Sigmoid colon (tissue), 7 donors: ENCODE data around the gene NCOA7. TPM values are rescaled to one million over a fixed set of nuclear protein-coding genes. Genes with fewer than 3 reads are reported as not detected.
"Not testable (repeated sequence)": the region's sequence is repeated elsewhere in the genome, so short reads cannot be mapped to it uniquely, and the experiment has no call there.

ENCODE experiments used
- DNase-seq: peaks from one replicate; pipeline ENCODE4 v3.0.0-alpha.2; 2019
- H3K27ac ChIP-seq, 4 donors: fragments of 200-600 bp; sonication (generic); one replicate each; pipeline ENCODE4 v1.5.1; 2016 to 2019; ENCODE audit warnings: mild to moderate bottlenecking in 1 of 4
- H3K27me3 ChIP-seq, 3 donors: fragments of 200-600 bp; sonication (generic); one replicate each; pipeline ENCODE4 v1.5.1; 2019; ENCODE audit warnings: mild to moderate bottlenecking in 1 of 3
- H3K36me3 ChIP-seq, 4 donors: fragments of 200-600 bp; sonication (generic); one replicate each; pipeline ENCODE4 v1.5.1; 2016 to 2019
- H3K4me1 ChIP-seq, 4 donors: fragments of 200-600 bp; sonication (generic); one replicate each; pipeline ENCODE4 v1.5.1; 2017 to 2019
- H3K4me3 ChIP-seq, 4 donors: fragments of 200-600 bp; sonication (generic); one replicate each; pipeline ENCODE4 v1.5.1; 2017 to 2019; ENCODE audit warnings: mild to moderate bottlenecking in 2 of 4, moderate library complexity in 1 of 4
- H3K9me3 ChIP-seq, 4 donors: fragments of 200-600 bp in 3 of 4; sonication (generic) in 3 of 4; one replicate each; pipeline versions ENCODE4 v1.5.1 to v1.6.1; 2013 to 2019
- CTCF ChIP-seq, 4 experiments: fragments of 450-650 bp in 3 of 4; fragments of 200-600 bp in 1 of 4; IDR thresholded peaks; one replicate each; pipeline ENCODE4 v1.5.1; 2016 to 2019; ENCODE audit warnings: antibody characterized with exemption in 4 of 4, mild to moderate bottlenecking in 3 of 4, moderate library complexity in 2 of 4
- EP300 ChIP-seq, 4 donors: sonication (generic); formaldehyde crosslinking; IDR thresholded peaks; one replicate each; pipeline ENCODE4 v1.6.1; 2017; ENCODE audit warnings: antibody characterized with exemption in 4 of 4
- POLR2A ChIP-seq, 2 donors: fragments of 450-650 bp; IDR thresholded peaks; one replicate each; pipeline ENCODE4 v1.6.1; 2016; ENCODE audit warnings: antibody characterized with exemption in 2 of 2, mild to moderate bottlenecking in 2 of 2, moderate library complexity in 2 of 2
- POLR2AphosphoS5 ChIP-seq, 4 donors: sonication (generic); formaldehyde crosslinking; IDR thresholded peaks; one replicate each; pipeline ENCODE4 v1.6.1; 2017; ENCODE audit warnings: antibody characterized with exemption in 4 of 4
- WGBS, 2 donors: extraction: QIAGEN DNeasy Blood & Tissue Kit; methylation state at CpG; one replicate each; pipeline ENCODE4 v1.1.7; 2013; 5-methylcytosine and 5-hydroxymethylcytosine counted together
- intact Hi-C: fragments of 100-400 bp; cut with DNase I; formaldehyde crosslinking; loops from one replicate; pipeline ENCODE4 v1.15.1; 2023
- polyA plus RNA-seq, 3 donors: library from polyadenylated mRNA; stranded (reverse); fragments of 200-250 nt; gene quantifications; one replicate each; pipeline ENCODE4 v1.2.3, GENCODE V29; 2013
- total RNA-seq, 4 donors: library from RNA; depleted of rRNA; stranded (reverse); fragments of >200 nt; gene quantifications; one replicate each; pipeline ENCODE4 v1.1.0, GENCODE V29; 2016
- donor health status: healthy with polysubstance abuse.
- donor health status: Bipolar disorder and iron deficiency.
- donor health status: healthy.

The NCOA7 gene
- total and polyA plus RNA-seq, 7 donors, result 15.6 to 48.3 (median 27.5) TPM

- no peak for TF ChIP-seq POLR2A (IDR thresholded peaks at IDR 0.05)
- no peak for TF ChIP-seq EP300 (IDR thresholded peaks at IDR 0.05)
- no peak for TF ChIP-seq POLR2AphosphoS5 (IDR thresholded peaks at IDR 0.05)
- no peak for TF ChIP-seq CTCF (IDR thresholded peaks at IDR 0.05)
- H3K9me3 ChIP-seq, result no peaks in the 10 kb centered on the region
- WGBS, 2 donors, result 62 to 76% methylated on average over 5 of the region's 5 CpGs
- intact Hi-C loops, result no loop called here
- no peaks in the 10 kb centered on the region for H3K36me3 ChIP-seq
- H3K27ac ChIP-seq, result no peak overlapping the region
- H3K4me1 ChIP-seq, result no peaks in the 10 kb centered on the region
- DNase-seq, result no peak
- H3K4me3 ChIP-seq, result no peak overlapping the region
- H3K27me3 ChIP-seq, result no peaks in the 10 kb centered on the region
Observed at GRCh38 chr6:125844989-125845388, 54.2 kb downstream of the NCOA7 start.

- no peaks in the 10 kb centered on the region for H3K27me3 ChIP-seq
- DNase-seq, result no peak
- 93 to 96% methylated on average over 4 of the region's 4 CpGs for WGBS, 2 donors
- no peak overlapping the region for H3K4me3 ChIP-seq
- H3K4me1 ChIP-seq, result no peaks in the 10 kb centered on the region
- H3K9me3 ChIP-seq, result no peaks in the 10 kb centered on the region
- intact Hi-C loops, result no loop called here
- H3K36me3 ChIP-seq, result no peaks in the 10 kb centered on the region
- TF ChIP-seq POLR2A (IDR thresholded peaks at IDR 0.05), result no peak
- no peak for TF ChIP-seq EP300 (IDR thresholded peaks at IDR 0.05)
- TF ChIP-seq CTCF (IDR thresholded peaks at IDR 0.05), result no peak
- no peak for TF ChIP-seq POLR2AphosphoS5 (IDR thresholded peaks at IDR 0.05)
- no peak overlapping the region for H3K27ac ChIP-seq
Observed at GRCh38 chr6:125846292-125847024, 55.7 kb downstream of the NCOA7 start.

- intact Hi-C loops, H3K9me3 ChIP-seq, H3K27me3 ChIP-seq, H3K4me3 ChIP-seq, DNase-seq, H3K36me3 ChIP-seq, H3K4me1 ChIP-seq, H3K27ac ChIP-seq: not testable (repeated sequence)
- WGBS, 2 donors, result 97 to 98% methylated on average over 5 of the region's 5 CpGs
Observed at GRCh38 chr6:125848286-125848685, 57.5 kb downstream of the NCOA7 start.

GRCh38 chr6:125850361-125850760, 59.6 kb downstream of the NCOA7 start:
- H3K36me3 ChIP-seq, result no peaks in the 10 kb centered on the region
- TF ChIP-seq EP300 (IDR thresholded peaks at IDR 0.05), result no peak
- no peak for TF ChIP-seq POLR2A (IDR thresholded peaks at IDR 0.05)
- TF ChIP-seq CTCF (IDR thresholded peaks at IDR 0.05), result no peak
- TF ChIP-seq POLR2AphosphoS5 (IDR thresholded peaks at IDR 0.05), result no peak
- H3K4me3 ChIP-seq, result no peak overlapping the region
- H3K27ac ChIP-seq, result no peak overlapping the region
- no peaks in the 10 kb centered on the region for H3K4me1 ChIP-seq
- DNase-seq, result no peak
- WGBS, 2 donors, result 88 to 89% methylated on average over 3 of the region's 3 CpGs
- no peaks in the 10 kb centered on the region for H3K27me3 ChIP-seq
- no peaks in the 10 kb centered on the region for H3K9me3 ChIP-seq
- intact Hi-C loops, result no loop called here

GRCh38 chr6:125852587-125852986, 61.8 kb downstream of the NCOA7 start:
- Histone ChIP-seq H3K4me3 (no peak overlapping the region), H3K9me3 (no peaks in the 10 kb centered on the region), H3K4me1 (no peaks in the 10 kb centered on the region), H3K27me3 (no peaks in the 10 kb centered on the region), H3K36me3 (peaks cover 0 to 9% (median 0%) of the 10 kb centered on the region in 4 donors), H3K27ac (no peak overlapping the region)
- intact Hi-C loops, result no loop called here
- no peak for DNase-seq
- TF ChIP-seq CTCF (IDR thresholded peaks at IDR 0.05), result no peak
- TF ChIP-seq POLR2A (IDR thresholded peaks at IDR 0.05), result no peak
- TF ChIP-seq EP300 (IDR thresholded peaks at IDR 0.05), result no peak
- TF ChIP-seq POLR2AphosphoS5 (IDR thresholded peaks at IDR 0.05), result no peak
- WGBS, 2 donors, result 98% methylated on average over 2 of the region's 2 CpGs
